Measurements from ENCODE around the gene TEX26.

DNA sequence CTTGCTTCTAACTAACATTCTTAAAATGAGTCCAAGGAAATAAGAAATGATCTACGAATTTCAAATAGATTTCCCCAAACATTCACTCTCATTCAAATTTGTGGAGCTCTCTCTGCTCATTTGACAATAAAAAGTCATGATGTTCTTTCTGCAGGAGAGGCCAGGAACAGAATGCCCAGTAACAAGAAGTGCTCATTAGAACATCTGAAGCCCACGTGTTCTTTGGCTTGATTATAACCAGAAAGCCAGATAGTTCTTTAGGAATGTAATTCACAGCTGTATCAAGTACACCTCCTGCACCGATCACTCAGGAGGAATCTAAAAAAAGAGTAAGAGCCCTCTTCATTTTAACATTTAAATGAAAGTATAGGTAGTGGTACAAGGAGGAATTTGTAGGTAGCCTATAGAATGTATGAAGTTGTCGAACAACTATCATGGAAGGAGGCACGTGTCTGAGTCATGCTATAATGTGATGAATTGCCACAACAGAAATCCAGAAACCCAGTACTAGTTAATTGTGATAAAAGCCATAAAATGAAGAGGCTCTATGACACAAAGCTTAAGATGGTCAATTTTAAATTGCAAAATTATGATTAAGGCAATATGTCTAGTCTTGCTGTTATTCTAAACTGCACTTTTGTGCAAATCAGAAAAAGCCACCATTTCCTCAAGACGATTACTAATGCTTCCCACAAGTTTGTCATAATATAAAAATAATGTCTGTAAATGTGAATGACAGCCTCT lies 13.6 kb upstream of the TEX26 start:
- TF ChIP-seq EP300 (conservative IDR thresholded peaks at IDR 0.05; ENCODE audit: poor library complexity, severe bottlenecking) (no peak), EZH2 (IDR thresholded peaks at IDR 0.05; ENCODE audit: borderline replicate concordance, insufficient read depth, low read length, poor library complexity, severe bottlenecking) (no peak), POLR2AphosphoS5 (IDR thresholded peaks at IDR 0.05) (no peak), MXI1 (conservative IDR thresholded peaks at IDR 0.05; ENCODE audit: poor library complexity, severe bottlenecking) (no peak), TAF1 (IDR thresholded peaks at IDR 0.05; ENCODE audit: low read depth) (no peak), SMC3 (conservative IDR thresholded peaks at IDR 0.05; ENCODE audit: poor library complexity) (no peak)
- TF ChIP-seq, protein P1, sequence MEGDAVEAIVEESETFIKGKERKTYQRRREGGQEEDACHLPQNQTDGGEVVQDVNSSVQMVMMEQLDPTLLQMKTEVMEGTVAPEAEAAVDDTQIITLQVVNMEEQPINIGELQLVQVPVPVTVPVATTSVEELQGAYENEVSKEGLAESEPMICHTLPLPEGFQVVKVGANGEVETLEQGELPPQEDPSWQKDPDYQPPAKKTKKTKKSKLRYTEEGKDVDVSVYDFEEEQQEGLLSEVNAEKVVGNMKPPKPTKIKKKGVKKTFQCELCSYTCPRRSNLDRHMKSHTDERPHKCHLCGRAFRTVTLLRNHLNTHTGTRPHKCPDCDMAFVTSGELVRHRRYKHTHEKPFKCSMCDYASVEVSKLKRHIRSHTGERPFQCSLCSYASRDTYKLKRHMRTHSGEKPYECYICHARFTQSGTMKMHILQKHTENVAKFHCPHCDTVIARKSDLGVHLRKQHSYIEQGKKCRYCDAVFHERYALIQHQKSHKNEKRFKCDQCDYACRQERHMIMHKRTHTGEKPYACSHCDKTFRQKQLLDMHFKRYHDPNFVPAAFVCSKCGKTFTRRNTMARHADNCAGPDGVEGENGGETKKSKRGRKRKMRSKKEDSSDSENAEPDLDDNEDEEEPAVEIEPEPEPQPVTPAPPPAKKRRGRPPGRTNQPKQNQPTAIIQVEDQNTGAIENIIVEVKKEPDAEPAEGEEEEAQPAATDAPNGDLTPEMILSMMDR (IDR thresholded peaks at IDR 0.05; ENCODE audit: poor library complexity, severe bottlenecking) = no peak
- TF ChIP-seq, protein P2, sequence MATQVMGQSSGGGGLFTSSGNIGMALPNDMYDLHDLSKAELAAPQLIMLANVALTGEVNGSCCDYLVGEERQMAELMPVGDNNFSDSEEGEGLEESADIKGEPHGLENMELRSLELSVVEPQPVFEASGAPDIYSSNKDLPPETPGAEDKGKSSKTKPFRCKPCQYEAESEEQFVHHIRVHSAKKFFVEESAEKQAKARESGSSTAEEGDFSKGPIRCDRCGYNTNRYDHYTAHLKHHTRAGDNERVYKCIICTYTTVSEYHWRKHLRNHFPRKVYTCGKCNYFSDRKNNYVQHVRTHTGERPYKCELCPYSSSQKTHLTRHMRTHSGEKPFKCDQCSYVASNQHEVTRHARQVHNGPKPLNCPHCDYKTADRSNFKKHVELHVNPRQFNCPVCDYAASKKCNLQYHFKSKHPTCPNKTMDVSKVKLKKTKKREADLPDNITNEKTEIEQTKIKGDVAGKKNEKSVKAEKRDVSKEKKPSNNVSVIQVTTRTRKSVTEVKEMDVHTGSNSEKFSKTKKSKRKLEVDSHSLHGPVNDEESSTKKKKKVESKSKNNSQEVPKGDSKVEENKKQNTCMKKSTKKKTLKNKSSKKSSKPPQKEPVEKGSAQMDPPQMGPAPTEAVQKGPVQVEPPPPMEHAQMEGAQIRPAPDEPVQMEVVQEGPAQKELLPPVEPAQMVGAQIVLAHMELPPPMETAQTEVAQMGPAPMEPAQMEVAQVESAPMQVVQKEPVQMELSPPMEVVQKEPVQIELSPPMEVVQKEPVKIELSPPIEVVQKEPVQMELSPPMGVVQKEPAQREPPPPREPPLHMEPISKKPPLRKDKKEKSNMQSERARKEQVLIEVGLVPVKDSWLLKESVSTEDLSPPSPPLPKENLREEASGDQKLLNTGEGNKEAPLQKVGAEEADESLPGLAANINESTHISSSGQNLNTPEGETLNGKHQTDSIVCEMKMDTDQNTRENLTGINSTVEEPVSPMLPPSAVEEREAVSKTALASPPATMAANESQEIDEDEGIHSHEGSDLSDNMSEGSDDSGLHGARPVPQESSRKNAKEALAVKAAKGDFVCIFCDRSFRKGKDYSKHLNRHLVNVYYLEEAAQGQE (IDR thresholded peaks at IDR 0.05; ENCODE audit: borderline replicate concordance) = no peak
